ENCODE results near the gene CHD9. TPM values are rescaled to one million over a fixed set of nuclear protein-coding genes. Genes with fewer than 3 reads are reported as not detected.

Gene CHD9, protein sequence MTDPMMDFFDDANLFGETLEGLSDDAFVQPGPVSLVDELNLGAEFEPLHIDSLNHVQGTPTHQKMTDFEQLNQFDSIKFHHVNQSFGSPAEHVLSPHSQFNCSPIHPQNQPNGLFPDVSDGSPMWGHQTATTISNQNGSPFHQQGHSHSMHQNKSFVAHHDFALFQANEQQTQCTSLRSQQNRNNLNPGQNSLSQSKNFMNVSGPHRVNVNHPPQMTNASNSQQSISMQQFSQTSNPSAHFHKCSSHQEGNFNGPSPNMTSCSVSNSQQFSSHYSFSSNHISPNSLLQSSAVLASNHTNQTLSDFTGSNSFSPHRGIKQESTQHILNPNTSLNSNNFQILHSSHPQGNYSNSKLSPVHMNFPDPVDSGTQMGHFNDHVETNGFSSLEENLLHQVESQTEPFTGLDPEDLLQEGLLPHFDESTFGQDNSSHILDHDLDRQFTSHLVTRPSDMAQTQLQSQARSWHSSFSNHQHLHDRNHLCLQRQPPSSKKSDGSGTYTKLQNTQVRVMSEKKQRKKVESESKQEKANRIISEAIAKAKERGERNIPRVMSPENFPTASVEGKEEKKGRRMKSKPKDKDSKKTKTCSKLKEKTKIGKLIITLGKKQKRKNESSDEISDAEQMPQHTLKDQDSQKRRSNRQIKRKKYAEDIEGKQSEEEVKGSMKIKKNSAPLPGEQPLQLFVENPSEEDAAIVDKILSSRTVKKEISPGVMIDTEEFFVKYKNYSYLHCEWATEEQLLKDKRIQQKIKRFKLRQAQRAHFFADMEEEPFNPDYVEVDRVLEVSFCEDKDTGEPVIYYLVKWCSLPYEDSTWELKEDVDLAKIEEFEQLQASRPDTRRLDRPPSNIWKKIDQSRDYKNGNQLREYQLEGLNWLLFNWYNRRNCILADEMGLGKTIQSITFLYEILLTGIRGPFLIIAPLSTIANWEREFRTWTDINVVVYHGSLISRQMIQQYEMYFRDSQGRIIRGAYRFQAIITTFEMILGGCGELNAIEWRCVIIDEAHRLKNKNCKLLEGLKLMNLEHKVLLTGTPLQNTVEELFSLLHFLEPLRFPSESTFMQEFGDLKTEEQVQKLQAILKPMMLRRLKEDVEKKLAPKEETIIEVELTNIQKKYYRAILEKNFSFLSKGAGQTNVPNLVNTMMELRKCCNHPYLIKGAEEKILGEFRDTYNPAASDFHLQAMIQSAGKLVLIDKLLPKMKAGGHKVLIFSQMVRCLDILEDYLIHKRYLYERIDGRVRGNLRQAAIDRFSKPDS (N-terminal part only)
- 123 and 144 TPM in 2 replicates for total RNA-seq

DNA sequence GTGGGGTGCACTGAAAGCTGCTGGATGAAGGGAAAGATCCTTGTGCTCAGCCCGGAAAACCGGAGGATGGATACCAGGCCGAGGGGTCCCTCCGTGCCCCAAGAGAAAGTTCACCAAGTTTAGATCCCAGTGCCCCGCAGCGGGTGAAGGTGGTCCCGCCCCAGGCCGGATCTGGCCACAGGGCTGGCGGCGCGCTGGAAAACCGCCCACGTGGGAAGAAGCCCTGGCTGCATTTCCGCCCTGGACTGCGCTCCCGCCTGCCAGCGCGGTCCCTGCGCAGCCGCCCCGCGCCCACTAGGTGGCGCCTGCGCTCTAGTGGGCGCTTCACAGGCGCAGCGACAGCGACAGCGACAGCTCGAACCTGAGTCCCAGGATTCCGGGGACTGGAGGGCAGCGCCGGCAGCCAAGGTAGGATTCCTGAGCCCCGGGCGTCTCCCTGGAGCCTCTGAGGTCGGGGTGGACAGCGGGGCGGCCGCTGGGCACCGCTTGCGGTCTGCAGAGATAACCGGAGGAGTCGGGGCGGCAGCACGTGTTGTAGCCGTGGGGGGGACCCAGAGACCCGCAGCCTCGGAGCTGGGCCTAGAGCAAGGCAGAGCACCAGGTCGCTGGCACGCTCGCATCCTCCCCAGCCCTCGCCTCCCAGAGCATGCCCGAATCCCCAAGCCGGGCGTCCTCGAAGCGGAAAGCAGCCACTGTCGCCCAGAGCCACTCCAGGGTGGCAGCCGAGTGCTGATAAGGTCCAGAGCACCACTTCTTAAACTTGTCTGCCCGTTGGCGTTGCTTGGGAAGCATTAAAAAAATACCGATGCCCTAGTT, at the start of gene CHD9:
TSS of gene CHD9 (plus strand) at position 322 of the 816 bp plus-strand sequence. CDS start 101,099 bp downstream, outside the sequence.

DNA sequence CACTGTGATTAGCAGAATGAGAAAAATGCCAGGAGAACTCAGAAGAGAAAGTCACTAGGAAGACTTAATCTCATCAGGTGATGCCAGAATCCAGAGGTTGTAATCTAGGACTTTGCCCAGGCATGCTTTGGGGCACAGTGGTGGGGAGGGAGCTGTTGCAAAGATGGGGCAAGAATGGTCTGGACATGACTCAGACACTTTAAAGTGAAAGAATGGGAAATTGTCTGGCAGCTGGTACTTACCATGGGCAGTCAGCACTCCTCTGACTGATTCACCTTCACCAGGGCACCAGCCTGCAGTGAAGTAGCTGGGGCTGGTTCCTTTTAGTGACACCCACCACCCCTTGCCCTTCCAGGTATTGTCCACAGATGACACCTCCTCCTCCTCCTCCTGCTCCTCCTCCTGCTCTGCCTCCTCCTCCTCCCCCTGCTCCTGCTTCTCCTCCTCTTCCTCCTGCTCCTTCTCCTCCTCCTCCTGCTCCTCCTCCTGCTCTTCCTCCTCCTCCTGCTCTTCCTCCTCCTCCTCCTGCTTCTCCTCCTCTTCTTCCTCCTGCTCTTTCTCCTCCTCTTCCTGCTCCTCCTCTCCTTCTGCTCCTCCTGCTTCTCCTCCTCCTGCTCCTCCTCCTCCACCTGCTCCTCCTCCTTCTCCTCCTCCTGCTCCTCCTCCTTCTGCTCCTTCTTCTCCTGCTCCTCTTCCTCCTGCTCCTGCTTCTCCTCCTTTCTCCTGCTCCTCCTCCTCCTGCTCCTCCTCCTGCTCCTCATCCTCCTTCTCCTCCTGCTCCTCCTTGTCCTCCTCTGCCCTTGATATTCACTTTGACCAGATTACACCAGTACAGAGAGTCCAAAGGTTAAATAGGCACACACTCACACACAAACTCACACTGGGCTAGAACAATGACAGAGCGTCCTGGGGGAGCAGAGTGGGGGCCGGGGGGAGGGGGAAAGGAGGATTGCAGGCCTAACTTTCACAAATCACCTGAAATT, 2.0 kb upstream of the CHD9 start, which contains the start of gene CHD9NB:
TSS of gene CHD9NB (minus strand) at position 379 of the 983 bp plus-strand sequence. CDS start 8,739 bp downstream, outside the sequence.

Small RNA genes within 50 kb of the gene (small RNA-seq; reads per million reads assigned to genes)
- gene RF01210 (not detected), gene RNA5SP427 (not detected)

Other genes starting within 250 kb of the CHD9 start
- gene CHD9NB, start 2.1 kb upstream of the CHD9 start, total RNA-seq = 1.0 and 1.9 TPM in 2 replicates

Data from articular chondrocyte of knee joint (primary cell).